Measurements from ENCODE around the gene CARD9. TPM values are rescaled to one million over a fixed set of nuclear protein-coding genes. Genes with fewer than 3 reads are reported as not detected.

The CARD9 gene
- total RNA-seq, 1 experiment from 2014 or later = 0.86 TPM

GRCh38 chr9:136349546-136349945, 23.9 kb downstream of the CARD9 start:
- no peak for DNase-seq (ENCODE audit: low read depth)

- no peak for DNase-seq (ENCODE audit: low read depth)
Measured at GRCh38 chr9:136348691-136349090, 24.8 kb downstream of the CARD9 start.

GRCh38 chr9:136347472-136348256, 25.8 kb downstream of the CARD9 start:
- no peak for DNase-seq (ENCODE audit: low read depth)

GRCh38 chr9:136346927-136347465, 26.5 kb downstream of the CARD9 start:
- DNase-seq (ENCODE audit: low read depth) = no peak

GRCh38 chr9:136346157-136346481, 27.4 kb downstream of the CARD9 start:
- DNase-seq (ENCODE audit: low read depth) = no peak

- DNase-seq (ENCODE audit: low read depth) = peak; percentile 34
Measured at GRCh38 chr9:136345281-136346156, 27.9 kb downstream of the CARD9 start.

GRCh38 chr9:136344544-136345280, 28.8 kb downstream of the CARD9 start:
- no peak for DNase-seq (ENCODE audit: low read depth)

- no peak for DNase-seq (ENCODE audit: low read depth)
Measured at GRCh38 chr9:136343884-136344269, 29.6 kb downstream of the CARD9 start.

- no peak for DNase-seq (ENCODE audit: low read depth)
Measured at GRCh38 chr9:136343121-136343883, 30.2 kb downstream of the CARD9 start.

- DNase-seq (ENCODE audit: low read depth) = no peak
Measured at GRCh38 chr9:136342181-136343120, 31.0 kb downstream of the CARD9 start.

GRCh38 chr9:136341769-136342168, 31.7 kb downstream of the CARD9 start:
- DNase-seq (ENCODE audit: low read depth) = no peak

GRCh38 chr9:136341042-136341655, 32.3 kb downstream of the CARD9 start:
- no peak for DNase-seq (ENCODE audit: low read depth)

- DNase-seq (ENCODE audit: low read depth) = no peak
Measured at GRCh38 chr9:136340356-136341041, 33.0 kb downstream of the CARD9 start.

- DNase-seq (ENCODE audit: low read depth) = no peak
Measured at GRCh38 chr9:136339958-136340310, 33.5 kb downstream of the CARD9 start.

GRCh38 chr9:136339173-136339957, 34.1 kb downstream of the CARD9 start:
- DNase-seq (ENCODE audit: low read depth) = peak; percentile 36

- DNase-seq (ENCODE audit: low read depth) = no peak
Measured at GRCh38 chr9:136338511-136338910, 35.0 kb downstream of the CARD9 start.

- no peak for DNase-seq (ENCODE audit: low read depth)
Measured at GRCh38 chr9:136337416-136338395, 35.8 kb downstream of the CARD9 start.
